ENCODE measurements around the gene ALG14.
"Not testable (repeated sequence)": the region's sequence is repeated elsewhere in the genome, so short reads cannot be mapped to it uniquely, and the experiment has no call there.

ALG14 gene, protein sequence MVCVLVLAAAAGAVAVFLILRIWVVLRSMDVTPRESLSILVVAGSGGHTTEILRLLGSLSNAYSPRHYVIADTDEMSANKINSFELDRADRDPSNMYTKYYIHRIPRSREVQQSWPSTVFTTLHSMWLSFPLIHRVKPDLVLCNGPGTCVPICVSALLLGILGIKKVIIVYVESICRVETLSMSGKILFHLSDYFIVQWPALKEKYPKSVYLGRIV

DNA sequence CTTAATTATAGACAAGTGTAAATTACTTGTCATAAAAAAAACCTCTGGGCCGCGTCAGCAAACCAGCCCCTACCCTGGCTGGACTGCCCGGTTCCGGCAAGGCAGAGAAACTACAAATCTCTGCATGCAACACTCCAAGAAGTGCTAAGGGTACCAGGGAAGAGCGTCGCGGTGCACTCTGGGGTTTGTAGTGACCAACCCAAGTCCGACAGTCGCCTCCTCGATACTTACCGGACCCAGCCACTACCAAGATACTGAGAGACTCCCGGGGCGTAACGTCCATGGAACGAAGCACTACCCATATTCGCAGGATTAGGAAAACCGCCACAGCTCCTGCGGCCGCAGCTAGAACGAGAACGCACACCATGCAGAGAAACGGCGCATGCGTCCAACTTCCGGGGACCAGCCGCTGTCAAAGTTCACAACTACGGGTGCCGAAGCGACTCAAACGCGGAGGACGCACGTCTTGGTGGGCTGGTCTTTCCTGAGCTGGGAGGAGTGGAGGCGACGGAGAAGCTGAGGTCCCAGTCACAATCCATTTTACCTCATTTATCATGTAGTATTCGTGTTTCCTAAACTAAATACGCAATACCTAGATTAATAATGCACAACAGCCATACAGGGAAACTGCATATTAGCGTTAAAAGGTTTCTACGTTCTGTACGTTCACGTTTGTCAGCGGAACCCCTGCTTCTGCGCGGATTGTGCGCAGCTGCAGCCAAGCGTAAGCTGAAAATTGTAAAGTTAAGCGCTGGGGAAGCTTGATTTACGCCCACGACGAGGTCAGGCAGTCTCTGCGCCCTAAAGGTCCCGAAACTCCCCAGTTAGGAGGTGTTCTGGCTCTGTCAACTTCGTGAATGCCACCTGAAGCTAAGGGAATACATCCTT is at the start of gene ALG14:
TSS of gene ALG14 (minus strand) at position 420 of the 888 bp plus-strand sequence. CDS start at position 367, 53 bp downstream.
- FAIRE-seq (peak; percentile 92), DNase-seq (ENCODE audit: insufficient read length, low spot score) (peak; percentile 55)

GRCh38 chr1:95122151-95122697 is 49.5 kb upstream of the ALG14 start:
- FAIRE-seq, result no peak
- no peak for DNase-seq (ENCODE audit: insufficient read length, low spot score)

DNA sequence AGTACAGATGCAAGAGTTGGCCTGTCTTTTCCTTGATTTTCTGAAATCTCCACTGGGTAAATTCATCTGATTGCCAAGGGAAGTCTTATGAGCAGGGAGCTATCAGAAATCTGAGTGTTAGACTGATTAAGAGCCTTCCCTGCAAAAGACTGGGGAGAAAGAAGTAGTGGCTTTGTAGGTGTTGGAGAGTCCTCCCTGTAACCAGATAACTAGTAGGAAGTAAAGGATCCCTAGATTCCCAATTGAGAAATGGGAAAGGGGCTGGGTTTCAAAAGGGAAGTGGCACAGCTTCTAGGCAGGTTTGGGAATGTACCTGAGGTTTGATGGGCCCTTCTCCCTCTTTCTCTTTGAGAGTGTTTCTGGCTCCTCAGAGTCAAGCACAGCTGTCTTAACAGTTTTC is 46.5 kb upstream of the ALG14 start:
- FAIRE-seq, result no peak
- no peak for DNase-seq (ENCODE audit: insufficient read length, low spot score)

GRCh38 chr1:95118710-95119109 is 46.0 kb upstream of the ALG14 start:
- FAIRE-seq (no peak), DNase-seq (ENCODE audit: insufficient read length, low spot score) (no peak)

DNA sequence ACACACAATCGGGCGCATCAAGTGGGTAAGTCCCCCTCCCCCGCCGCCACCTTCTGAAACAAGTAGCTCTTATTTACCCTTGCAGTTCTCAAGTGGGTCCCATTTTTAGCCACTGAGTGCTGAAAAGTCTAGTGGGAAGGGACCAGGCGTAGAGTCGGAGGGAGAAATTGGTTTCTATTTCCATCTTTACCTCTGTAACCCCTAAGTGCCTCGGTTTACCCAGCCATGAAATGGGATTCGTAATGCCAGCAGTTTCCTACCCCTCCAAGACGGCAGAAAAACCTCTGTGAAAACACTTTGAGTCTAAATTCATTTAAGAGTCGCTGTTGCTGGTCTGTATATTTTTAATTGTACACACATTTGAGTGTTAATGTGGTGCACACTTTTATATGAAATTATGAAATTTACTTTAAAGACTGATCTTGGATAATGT is 45.3 kb upstream of the ALG14 start:
- no peak for FAIRE-seq

DNA sequence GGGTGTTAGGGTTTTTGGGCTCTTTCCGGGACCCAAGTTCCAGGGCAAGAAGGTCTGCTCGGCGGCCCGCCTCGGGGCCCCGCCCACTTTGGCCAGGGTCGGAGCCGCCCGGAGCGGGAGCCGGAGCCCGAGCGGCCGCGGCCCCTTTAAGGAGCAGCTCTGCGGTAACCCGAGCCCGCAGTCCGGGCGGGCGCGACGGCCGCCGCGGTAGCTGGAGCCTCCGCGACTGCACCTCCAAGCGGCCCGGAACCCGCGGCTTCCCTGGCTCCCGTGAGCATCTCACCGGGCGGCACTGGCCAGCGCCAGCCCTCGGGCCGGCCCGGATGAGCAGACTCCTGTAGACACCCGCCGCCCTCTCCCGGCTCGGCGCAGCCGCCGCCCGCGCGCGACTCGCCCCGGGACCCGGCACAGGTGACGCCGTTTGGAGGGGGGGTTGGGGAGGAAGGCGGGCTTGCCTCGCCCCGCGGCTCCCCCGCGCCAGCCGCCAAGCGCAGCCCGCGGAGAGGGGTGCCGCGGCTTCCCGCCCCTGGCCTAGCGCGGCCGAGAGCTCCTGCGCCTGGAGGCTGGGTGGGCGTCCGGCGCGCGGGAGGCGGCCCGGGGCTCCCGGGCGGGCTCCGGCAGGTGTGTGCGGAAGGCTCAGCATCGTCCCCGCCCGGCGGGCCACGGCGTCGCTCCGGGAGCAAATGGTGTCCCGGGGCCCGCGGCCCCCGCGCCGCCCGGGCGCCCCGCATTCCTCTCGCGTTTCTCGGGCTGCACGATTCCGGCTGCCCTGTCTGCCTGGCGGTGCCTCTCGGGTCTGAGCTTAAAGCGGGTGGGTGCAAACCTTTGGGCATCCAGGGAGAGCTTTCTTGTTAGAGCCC is 44.7 kb upstream of the ALG14 start, which contains the start of gene TLCD4:
TSS of gene TLCD4 (plus strand) at position 149 of the 860 bp plus-strand sequence. CDS start 26,547 bp downstream, outside the sequence.
- DNase-seq (ENCODE audit: insufficient read length, low spot score) (peak; percentile 23), FAIRE-seq (no peak)

More for the DNA sequence above, 45.3 kb upstream of the ALG14 start:
- no peak for DNase-seq (ENCODE audit: insufficient read length, low spot score)

DNA sequence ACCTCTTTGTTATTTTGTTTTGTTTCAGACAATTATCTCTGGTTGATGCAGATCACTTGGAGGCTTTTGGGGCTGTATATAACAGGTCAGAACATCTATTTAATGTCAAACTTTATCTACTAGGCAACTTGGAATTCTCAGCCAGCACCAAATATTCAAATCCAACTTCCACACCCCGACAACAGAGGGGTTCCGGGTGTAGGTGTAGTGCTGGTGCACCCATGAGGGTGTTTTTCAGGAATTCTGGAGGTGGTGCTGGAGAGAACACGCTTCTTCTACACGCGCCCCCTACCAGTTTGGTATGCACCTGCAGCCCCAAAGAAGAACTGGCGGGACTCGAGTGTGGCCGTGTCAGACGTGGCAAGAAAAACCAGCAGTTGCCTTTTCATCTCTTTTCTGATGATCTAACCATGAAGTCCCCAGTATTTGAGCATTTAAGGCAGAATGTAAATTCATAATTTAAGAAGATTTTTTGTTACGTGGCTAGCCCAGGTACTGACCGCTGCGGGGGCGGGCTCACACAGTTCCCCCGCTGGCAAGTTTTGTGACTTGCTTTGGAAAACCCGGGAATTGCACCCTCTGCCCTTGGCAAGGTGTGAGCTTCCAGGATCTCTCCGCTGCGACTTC is 43.9 kb upstream of the ALG14 start:
- FAIRE-seq, result no peak
- DNase-seq (ENCODE audit: insufficient read length, low spot score), result peak; percentile 40

GRCh38 chr1:95115708-95116137 is 43.0 kb upstream of the ALG14 start:
- no peak for FAIRE-seq

GRCh38 chr1:95113684-95114083 is 40.9 kb upstream of the ALG14 start:
- no peak for DNase-seq (ENCODE audit: insufficient read length, low spot score)
- FAIRE-seq, result no peak

More at GRCh38 chr1:95115708-95116137, 43.0 kb upstream of the ALG14 start:
- DNase-seq (ENCODE audit: insufficient read length, low spot score), result no peak

GRCh38 chr1:95111014-95111413 is 38.3 kb upstream of the ALG14 start:
- DNase-seq (ENCODE audit: insufficient read length, low spot score) (no peak), FAIRE-seq (no peak)

DNA sequence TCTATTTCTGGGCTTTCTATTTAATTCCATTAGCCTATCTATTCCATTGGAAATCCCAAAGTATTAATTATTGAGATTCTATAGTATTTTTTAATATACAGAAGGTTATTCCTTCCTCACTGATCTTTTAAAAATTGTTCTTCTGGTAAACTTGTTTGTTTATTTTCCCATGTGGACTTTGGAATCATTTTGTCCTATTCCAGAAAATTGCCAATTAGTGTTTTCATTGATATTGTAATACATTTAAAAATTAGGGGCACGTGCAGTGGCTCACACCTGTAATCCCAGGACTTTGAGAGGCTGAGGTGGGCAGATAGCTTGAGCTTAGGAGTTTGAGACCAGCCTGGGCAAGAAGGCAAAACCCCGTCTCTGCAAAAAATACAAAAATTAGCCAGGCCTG is 36.0 kb upstream of the ALG14 start:
- no peak for FAIRE-seq

DNA sequence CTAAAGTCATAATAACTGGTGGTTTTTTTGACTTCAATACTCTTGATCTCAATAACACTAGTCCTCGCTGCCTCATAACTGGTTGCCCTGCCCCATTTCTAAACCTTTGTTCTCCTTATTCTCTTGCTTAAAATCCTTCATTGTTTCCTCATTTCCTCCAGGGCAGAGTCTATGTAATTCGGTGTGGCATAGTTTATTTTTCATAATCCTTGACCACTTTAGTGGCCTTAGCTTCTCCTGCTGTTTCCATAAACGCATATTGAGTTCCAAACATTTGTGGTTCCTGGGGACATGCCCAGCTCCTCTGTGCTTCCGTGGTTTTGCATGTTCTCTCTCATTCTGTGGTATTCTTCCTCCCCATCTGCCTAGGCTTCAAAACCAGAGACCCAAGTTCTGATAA is 25.4 kb upstream of the ALG14 start:
- DNase-seq (ENCODE audit: insufficient read length, low spot score) (no peak), FAIRE-seq (no peak)

More for the DNA sequence above, 36.0 kb upstream of the ALG14 start:
- DNase-seq (ENCODE audit: insufficient read length, low spot score), result no peak

DNA sequence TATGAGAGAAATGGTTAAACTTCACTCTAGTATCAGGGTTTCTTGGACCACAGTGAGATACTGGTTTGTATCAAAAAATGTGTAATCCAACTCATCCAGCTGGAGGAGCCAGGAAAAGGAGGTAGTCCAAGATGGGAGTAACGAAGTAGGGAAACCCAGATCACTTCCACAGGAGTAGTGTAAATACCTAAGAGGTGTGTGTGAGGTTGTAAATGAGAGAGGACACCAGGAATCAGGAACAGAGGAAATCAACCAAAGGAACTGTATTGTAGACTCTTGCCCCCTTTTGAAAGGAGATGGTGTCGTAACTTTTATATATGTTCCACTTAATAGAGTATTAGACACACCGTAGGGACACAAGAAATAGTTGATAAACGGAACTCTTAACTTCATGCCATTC is 24.7 kb upstream of the ALG14 start:
- DNase-seq (ENCODE audit: insufficient read length, low spot score), result no peak
- no peak for FAIRE-seq

GRCh38 chr1:95096218-95096841 is 23.6 kb upstream of the ALG14 start:
- no peak for DNase-seq (ENCODE audit: insufficient read length, low spot score)
- FAIRE-seq, result no peak

DNA sequence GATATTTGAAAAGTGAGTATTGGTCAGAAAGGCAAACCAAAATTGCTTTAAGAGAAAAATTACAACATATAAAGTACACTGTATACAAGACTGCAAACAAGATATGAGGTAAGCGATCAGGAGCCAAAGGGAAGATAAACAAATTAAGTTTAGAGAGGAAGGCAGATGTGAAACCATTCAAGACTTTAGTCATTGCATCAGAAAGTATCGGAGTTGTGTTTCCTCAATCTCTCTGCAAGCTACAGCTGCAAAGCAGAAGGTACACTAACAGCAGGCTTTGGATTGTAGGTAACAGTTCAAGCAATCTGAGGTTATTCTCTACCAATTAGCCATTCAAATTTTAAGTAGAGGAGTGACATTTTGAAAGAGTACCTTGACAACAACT is 23.1 kb upstream of the ALG14 start:
- DNase-seq (ENCODE audit: insufficient read length, low spot score) (peak; percentile 30), FAIRE-seq (peak; percentile 74)

- DNase-seq (ENCODE audit: insufficient read length, low spot score), result no peak
- FAIRE-seq, result no peak
Measured at GRCh38 chr1:95094923-95095322, 22.2 kb upstream of the ALG14 start.

- FAIRE-seq, result peak; percentile 11
Measured at GRCh38 chr1:95093296-95093695, 20.5 kb upstream of the ALG14 start.

DNA sequence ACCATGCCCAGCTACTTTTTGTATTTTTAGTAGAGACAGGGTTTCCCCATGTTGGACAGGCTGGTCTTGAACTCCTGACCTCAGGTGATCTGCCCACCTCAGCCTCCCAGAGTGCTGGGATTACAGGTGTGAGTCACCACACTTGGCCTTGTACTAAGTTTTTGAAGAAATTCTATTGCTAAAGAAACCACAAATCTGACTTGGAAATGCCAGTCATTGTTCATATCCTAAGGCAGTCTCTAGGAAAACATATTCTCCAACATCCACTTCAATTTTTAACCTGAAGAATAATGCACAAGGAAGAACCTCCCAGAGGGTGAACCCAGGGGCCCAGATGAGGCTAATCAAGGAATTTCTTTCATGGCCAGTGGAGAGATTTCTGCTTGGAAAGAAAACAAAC is 20.1 kb upstream of the ALG14 start:
- not testable (repeated sequence) for DNase-seq (ENCODE audit: insufficient read length, low spot score); FAIRE-seq

More at GRCh38 chr1:95093296-95093695, 20.5 kb upstream of the ALG14 start:
- DNase-seq (ENCODE audit: insufficient read length, low spot score), result no peak

DNA sequence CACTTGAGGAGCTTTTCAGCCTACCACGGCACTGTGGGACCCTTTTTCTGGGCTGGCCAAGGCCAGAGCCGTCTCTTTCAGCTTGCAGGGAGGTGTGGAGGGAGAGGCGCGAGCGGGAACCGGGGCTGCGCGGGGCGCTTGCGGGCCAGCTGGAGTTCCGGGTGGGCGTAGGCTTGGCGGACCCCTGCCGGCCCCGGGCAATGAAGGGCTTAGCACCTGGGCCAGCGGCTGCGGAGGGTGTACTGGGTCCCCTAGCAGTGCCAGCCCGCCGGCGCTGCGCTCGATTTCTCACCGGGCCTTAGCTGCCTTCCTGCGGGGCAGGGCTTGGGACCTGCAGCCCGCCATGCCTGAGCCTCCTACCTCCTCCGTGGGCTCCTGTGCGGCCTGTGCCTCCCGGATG is 18.5 kb upstream of the ALG14 start:
- not testable (repeated sequence) for FAIRE-seq; DNase-seq (ENCODE audit: insufficient read length, low spot score)

Data from GM19239 (cell line).